DOHH2 (cell line): ENCODE data around the gene C15orf62.

Source experiments
- CTCF ChIP-seq: fragments of 200-600 bp; sonication (generic); IDR thresholded peaks from one replicate; pipeline ENCODE4 v1.5.1; 2014; ENCODE audit warnings: antibody characterized with exemption, mild to moderate bottlenecking, low read depth, low read length; ENCODE audit not compliant: poor library complexity, severe bottlenecking
- EZH2phosphoT487 ChIP-seq: fragments of 200-600 bp; sonication (generic); IDR thresholded peaks from 2 replicates; pipeline ENCODE4 v1.6.1; 2017; ENCODE audit warnings: borderline replicate concordance, mild to moderate bottlenecking, antibody characterized with exemption, low read length, moderate library complexity, mixed read lengths

- no peak for TF ChIP-seq CTCF
- TF ChIP-seq EZH2phosphoT487 = no peak
Measured at GRCh38 chr15:40736575-40736974, 33.2 kb upstream of the C15orf62 start.
